ENCODE results near the gene COL21A1. TPM values are rescaled to one million over a fixed set of nuclear protein-coding genes. Genes with fewer than 3 reads are reported as not detected.

The COL21A1 gene
- total RNA-seq, 4 donors from 2014 or later, result 1.3 to 2.1 (median 1.6) TPM

- WGBS, 2 donors, result 63 to 64% methylated on average over 3 of the region's 3 CpGs
- no peak overlapping the region for H3K27ac ChIP-seq
These were observed 12.1 kb upstream of the COL21A1 start for GRCh38 chr6:56259234-56260077.

GRCh38 chr6:56255349-56255748 lies 8.0 kb upstream of the COL21A1 start:
- Histone ChIP-seq H3K36me3 (no peaks in the 10 kb centered on the region), H3K27me3 (no peaks in the 10 kb centered on the region), H3K27ac (no peak overlapping the region), H3K9me3 (no peaks in the 10 kb centered on the region), H3K4me1 (no peaks in the 10 kb centered on the region), H3K4me3 (no peak overlapping the region)
- TF ChIP-seq CTCF (IDR thresholded peaks at IDR 0.05) (no peak), POLR2A (IDR thresholded peaks at IDR 0.05) (no peak)
- DNase-seq, result no peak
- intact Hi-C loops (cut with DNase I), result no loop called here
- 73 to 80% methylated on average over 1 of the region's 1 CpG for WGBS, 2 donors

More at GRCh38 chr6:56259234-56260077, 12.1 kb upstream of the COL21A1 start:
- no peak overlapping the region for H3K4me3 ChIP-seq
- H3K9me3 ChIP-seq, result no peaks in the 10 kb centered on the region
- H3K4me1 ChIP-seq, result no peaks in the 10 kb centered on the region
- H3K27me3 ChIP-seq, result no peaks in the 10 kb centered on the region
- DNase-seq, result no peak
- TF ChIP-seq POLR2A (IDR thresholded peaks at IDR 0.05), result no peak
- no peak for TF ChIP-seq CTCF (IDR thresholded peaks at IDR 0.05)
- intact Hi-C loops (cut with DNase I), result no loop called here
- no peaks in the 10 kb centered on the region for H3K36me3 ChIP-seq

- TF ChIP-seq POLR2A (IDR thresholded peaks at IDR 0.05) (no peak), CTCF (IDR thresholded peaks at IDR 0.05) (no peak)
- intact Hi-C loops (cut with DNase I), result no loop called here
- Histone ChIP-seq H3K4me1 (peaks cover 8 to 29% (median 10%) of the 10 kb centered on the region in 3 donors), H3K27me3 (no peaks in the 10 kb centered on the region), H3K4me3 (no peak overlapping the region), H3K36me3 (no peaks in the 10 kb centered on the region), H3K9me3 (no peaks in the 10 kb centered on the region), H3K27ac (no peak overlapping the region)
- 38 to 64% methylated on average over 1 to 2 of the region's 2 CpGs for whole genome bisulfite sequencing, 2 donors
- DNase-seq, result no peak
These were observed 2.9 kb upstream of the COL21A1 start for GRCh38 chr6:56250266-56250665.

- H3K36me3 ChIP-seq, result no peaks in the 10 kb centered on the region
- intact Hi-C loops (cut with DNase I), result no loop called here
- 23 to 29% methylated on average over 10 to 12 of the region's 12 CpGs for WGBS, 2 donors
- peak overlapping the region in 3 of 4 donors; percentile 59 to 66 (median 61) for H3K27ac ChIP-seq
- H3K4me1 ChIP-seq, result peaks cover 8 to 53% (median 18%) of the 10 kb centered on the region in 3 donors
- TF ChIP-seq POLR2A (IDR thresholded peaks at IDR 0.05), result no peak
- TF ChIP-seq CTCF (IDR thresholded peaks at IDR 0.05), result no peak
- no peaks in the 10 kb centered on the region for H3K27me3 ChIP-seq
- peak overlapping the region; percentile 33 to 70 (median 52) for H3K4me3 ChIP-seq
- H3K9me3 ChIP-seq, result no peaks in the 10 kb centered on the region
- no peak for DNase-seq
These were observed 308 bp upstream of the COL21A1 start for GRCh38 chr6:56247654-56248122.

- Histone ChIP-seq H3K4me1 (peaks cover 8 to 65% (median 18%) of the 10 kb centered on the region in 3 donors), H3K27ac (peak overlapping the region in 3 of 4 donors; percentile 59 to 66 (median 61)), H3K4me3 (peak overlapping the region; percentile 33 to 70 (median 52)), H3K36me3 (no peaks in the 10 kb centered on the region), H3K9me3 (no peaks in the 10 kb centered on the region), H3K27me3 (no peaks in the 10 kb centered on the region)
- intact Hi-C loops (cut with DNase I), result no loop called here
- TF ChIP-seq CTCF (IDR thresholded peaks at IDR 0.05) (no peak), POLR2A (IDR thresholded peaks at IDR 0.05) (no peak)
- whole genome bisulfite sequencing, 2 donors, result 25 to 30% methylated on average over 5 of the region's 5 CpGs
- DNase-seq, result no peak
These were observed 869 bp downstream of the COL21A1 start for GRCh38 chr6:56246541-56246880.
